Mononuclear cell (primary cell): ENCODE data around the gene SRP14. TPM values are rescaled to one million over a fixed set of nuclear protein-coding genes. Genes with fewer than 3 reads are reported as not detected.

ENCODE experiments used
- H3K27me3 ChIP-seq: 2 replicates; pipeline ENCODE4 v1.6.0; 2011; ENCODE audit warnings: low read length, control low read depth; ENCODE audit not compliant: insufficient read depth
- H3K4me1 ChIP-seq: 2 replicates; pipeline ENCODE4 v1.5.1; 2011; ENCODE audit warnings: mild to moderate bottlenecking, low read length, control low read depth; ENCODE audit not compliant: insufficient read depth
- H3K4me3 ChIP-seq: 2 replicates; pipeline ENCODE4 v1.5.1; 2011; ENCODE audit warnings: mild to moderate bottlenecking, low read length, moderate library complexity
- H3K9me3 ChIP-seq: 2 replicates; pipeline ENCODE4 v1.5.1; 2011; ENCODE audit warnings: low read depth, mild to moderate bottlenecking, control low read depth, low read length
- total RNA-seq: library from RNA; depleted of rRNA; stranded (reverse); fragments of >200 nt; gene quantifications from one replicate; pipeline ENCODE4 v1.2.3, GENCODE V29; 2012

Gene SRP14
- total RNA-seq, 1 donor = 97.1 TPM

- no peaks in the 10 kb centered on the region for H3K27me3 ChIP-seq
- no peaks in the 10 kb centered on the region for H3K9me3 ChIP-seq
- peaks cover 43% of the 10 kb centered on the region for H3K4me1 ChIP-seq
- no peak overlapping the region for H3K4me3 ChIP-seq
Measured at GRCh38 chr15:40058476-40059140, 19.6 kb upstream of the SRP14 start.

GRCh38 chr15:40055576-40056293, 16.8 kb upstream of the SRP14 start:
- Histone ChIP-seq H3K9me3 (no peaks in the 10 kb centered on the region), H3K4me1 (peaks cover 55% of the 10 kb centered on the region), H3K27me3 (no peaks in the 10 kb centered on the region), H3K4me3 (no peak overlapping the region)

- no peaks in the 10 kb centered on the region for H3K27me3 ChIP-seq
- no peak overlapping the region for H3K4me3 ChIP-seq
- H3K4me1 ChIP-seq = peaks cover 59% of the 10 kb centered on the region
- H3K9me3 ChIP-seq = no peaks in the 10 kb centered on the region
Measured at GRCh38 chr15:40054855-40055575, 16.0 kb upstream of the SRP14 start.

- Histone ChIP-seq H3K4me3 (no peak overlapping the region), H3K9me3 (no peaks in the 10 kb centered on the region), H3K27me3 (no peaks in the 10 kb centered on the region), H3K4me1 (peaks cover 62% of the 10 kb centered on the region)
Measured at GRCh38 chr15:40054605-40054854, 15.5 kb upstream of the SRP14 start.

GRCh38 chr15:40053831-40054604, 15.0 kb upstream of the SRP14 start:
- peaks cover 62% of the 10 kb centered on the region for H3K4me1 ChIP-seq
- H3K4me3 ChIP-seq = no peak overlapping the region
- H3K27me3 ChIP-seq = no peaks in the 10 kb centered on the region
- H3K9me3 ChIP-seq = no peaks in the 10 kb centered on the region

- Histone ChIP-seq H3K4me3 (no peak overlapping the region), H3K9me3 (no peaks in the 10 kb centered on the region), H3K4me1 (peaks cover 63% of the 10 kb centered on the region), H3K27me3 (no peaks in the 10 kb centered on the region)
Measured at GRCh38 chr15:40053079-40053830, 14.3 kb upstream of the SRP14 start.

GRCh38 chr15:40052604-40053003, 13.6 kb upstream of the SRP14 start:
- Histone ChIP-seq H3K4me3 (no peak overlapping the region), H3K4me1 (peaks cover 67% of the 10 kb centered on the region), H3K9me3 (no peaks in the 10 kb centered on the region), H3K27me3 (no peaks in the 10 kb centered on the region)

GRCh38 chr15:40051616-40052415, 12.8 kb upstream of the SRP14 start:
- no peaks in the 10 kb centered on the region for H3K27me3 ChIP-seq

GRCh38 chr15:40050788-40051470, 11.9 kb upstream of the SRP14 start:
- H3K9me3 ChIP-seq = no peaks in the 10 kb centered on the region
- H3K4me1 ChIP-seq = peaks cover 77% of the 10 kb centered on the region
- no peak overlapping the region for H3K4me3 ChIP-seq
- H3K27me3 ChIP-seq = no peaks in the 10 kb centered on the region

More at GRCh38 chr15:40051616-40052415, 12.8 kb upstream of the SRP14 start:
- Histone ChIP-seq H3K9me3 (no peaks in the 10 kb centered on the region), H3K4me3 (no peak overlapping the region), H3K4me1 (peaks cover 75% of the 10 kb centered on the region)

GRCh38 chr15:40048926-40049475, 10.0 kb upstream of the SRP14 start:
- no peak overlapping the region for H3K4me3 ChIP-seq
- peaks cover 73% of the 10 kb centered on the region for H3K4me1 ChIP-seq
- H3K9me3 ChIP-seq = no peaks in the 10 kb centered on the region
- no peaks in the 10 kb centered on the region for H3K27me3 ChIP-seq

- Histone ChIP-seq H3K4me1 (peaks cover 69% of the 10 kb centered on the region), H3K27me3 (no peaks in the 10 kb centered on the region), H3K4me3 (no peak overlapping the region), H3K9me3 (no peaks in the 10 kb centered on the region)
Measured at GRCh38 chr15:40048211-40048792, 9.3 kb upstream of the SRP14 start.

- H3K4me3 ChIP-seq = no peak overlapping the region
- H3K27me3 ChIP-seq = no peaks in the 10 kb centered on the region
- no peaks in the 10 kb centered on the region for H3K9me3 ChIP-seq
- H3K4me1 ChIP-seq = peaks cover 62% of the 10 kb centered on the region
Measured at GRCh38 chr15:40047415-40048210, 8.6 kb upstream of the SRP14 start.
